Stimulated activated CD8-positive, alpha-beta memory T cell treated with anti-CD3 and anti-CD28 coated beads, Interleukin-4, amount 100 ng/mL, for 4 hours (primary cell): Measurements from ENCODE around the gene NGDN.
A peak's percentile ranks its signal among the peaks of the same experiment; 100 is the strongest.

Experiments used
- DNase-seq, 2 donors: peaks; one replicate each; pipeline ENCODE4 v3.0.0-alpha.2; 2020; ENCODE audit warnings: low read depth in 2 of 2, low spot score in 1 of 2

NGDN gene

GRCh38 chr14:23468704-23469126, 788 bp upstream of the NGDN start:
- DNase-seq, result no peak

GRCh38 chr14:23469906-23470403, 452 bp downstream of the NGDN start:
- DNase-seq, result peak in 1 of 2 donors; percentile 1

GRCh38 chr14:23470947-23471346, 1.4 kb downstream of the NGDN start:
- no peak for DNase-seq

- peak; percentile 24 to 33 for DNase-seq
Observed at GRCh38 chr14:23478109-23478759, 8.7 kb downstream of the NGDN start.

GRCh38 chr14:23481362-23481970, 12.0 kb downstream of the NGDN start:
- no peak for DNase-seq

GRCh38 chr14:23481979-23482822, 12.7 kb downstream of the NGDN start:
- no peak for DNase-seq

GRCh38 chr14:23482823-23483148, 13.3 kb downstream of the NGDN start:
- no peak for DNase-seq

- DNase-seq, result no peak
Observed at GRCh38 chr14:23483236-23483854, 13.8 kb downstream of the NGDN start.

- no peak for DNase-seq
Observed at GRCh38 chr14:23485326-23485725, 15.8 kb downstream of the NGDN start.

- no peak for DNase-seq
Observed at GRCh38 chr14:23486036-23486435, 16.5 kb downstream of the NGDN start.

- DNase-seq, result no peak
Observed at GRCh38 chr14:23487216-23487615, 17.7 kb downstream of the NGDN start.

- DNase-seq, result no peak
Observed at GRCh38 chr14:23492618-23493272, 23.2 kb downstream of the NGDN start.

- no peak for DNase-seq
Observed at GRCh38 chr14:23494223-23494622, 24.7 kb downstream of the NGDN start.

- no peak for DNase-seq
Observed at GRCh38 chr14:23512156-23512555, 42.7 kb downstream of the NGDN start.

GRCh38 chr14:23513005-23513817, 43.7 kb downstream of the NGDN start:
- no peak for DNase-seq

GRCh38 chr14:23513818-23514643, 44.5 kb downstream of the NGDN start:
- no peak for DNase-seq

- DNase-seq, result no peak
Observed at GRCh38 chr14:23514644-23514957, 45.1 kb downstream of the NGDN start.

- DNase-seq, result no peak
Observed at GRCh38 chr14:23517650-23518326, 48.3 kb downstream of the NGDN start.

- DNase-seq, result no peak
Observed at GRCh38 chr14:23518709-23519108, 49.2 kb downstream of the NGDN start.
